ENCODE results near the gene CTRB2. TPM values are rescaled to one million over a fixed set of nuclear protein-coding genes. Genes with fewer than 3 reads are reported as not detected.
A peak's percentile ranks its signal among the peaks of the same experiment; 100 is the strongest.

Gene CTRB2
- total and polyA plus RNA-seq, 2 of the 8 experiments (the other 6 are each of a cell fraction or from before 2014, with no cell fraction given) = not detected

DNA sequence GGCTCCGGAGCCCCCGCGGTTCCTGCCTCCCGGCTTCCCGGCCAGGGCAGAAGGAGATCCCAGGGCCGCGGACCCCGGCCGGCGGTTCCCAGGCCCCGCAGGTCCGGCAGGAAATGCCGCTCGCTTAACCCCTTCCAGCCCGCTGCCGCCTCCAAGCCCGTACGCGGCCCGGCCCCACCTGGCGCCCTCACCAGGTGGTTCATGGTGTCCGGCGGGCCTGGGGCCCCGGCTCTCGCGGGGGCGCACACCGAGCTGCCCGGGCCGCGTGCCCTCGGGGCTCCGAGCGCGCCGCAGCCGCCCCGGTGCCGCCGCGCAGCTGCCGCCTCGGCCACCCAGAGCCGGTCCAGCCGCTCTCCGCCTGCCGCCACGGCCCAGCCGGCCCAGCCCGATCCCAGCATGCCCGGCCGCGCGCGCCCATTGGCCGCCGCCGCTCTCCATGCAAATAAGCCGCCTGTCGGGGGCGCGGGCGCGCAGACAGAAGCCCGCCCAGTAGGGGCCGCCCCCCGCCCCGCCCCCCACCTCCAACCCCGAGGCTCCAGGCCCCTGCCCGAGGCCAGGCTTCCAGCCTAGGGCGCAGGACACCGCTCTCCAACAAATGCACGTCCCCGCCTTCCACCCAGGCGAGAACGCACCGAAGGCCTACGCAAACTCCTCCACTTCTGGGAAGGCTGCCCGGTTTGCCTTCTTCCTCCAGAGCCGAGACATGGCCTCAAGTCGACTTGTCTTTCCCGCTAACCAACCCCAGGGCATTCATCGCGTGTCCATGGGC is 44.5 kb upstream of the CTRB2 start, which contains the start of gene BCAR1 (continued):
- TF ChIP-seq, protein P1, sequence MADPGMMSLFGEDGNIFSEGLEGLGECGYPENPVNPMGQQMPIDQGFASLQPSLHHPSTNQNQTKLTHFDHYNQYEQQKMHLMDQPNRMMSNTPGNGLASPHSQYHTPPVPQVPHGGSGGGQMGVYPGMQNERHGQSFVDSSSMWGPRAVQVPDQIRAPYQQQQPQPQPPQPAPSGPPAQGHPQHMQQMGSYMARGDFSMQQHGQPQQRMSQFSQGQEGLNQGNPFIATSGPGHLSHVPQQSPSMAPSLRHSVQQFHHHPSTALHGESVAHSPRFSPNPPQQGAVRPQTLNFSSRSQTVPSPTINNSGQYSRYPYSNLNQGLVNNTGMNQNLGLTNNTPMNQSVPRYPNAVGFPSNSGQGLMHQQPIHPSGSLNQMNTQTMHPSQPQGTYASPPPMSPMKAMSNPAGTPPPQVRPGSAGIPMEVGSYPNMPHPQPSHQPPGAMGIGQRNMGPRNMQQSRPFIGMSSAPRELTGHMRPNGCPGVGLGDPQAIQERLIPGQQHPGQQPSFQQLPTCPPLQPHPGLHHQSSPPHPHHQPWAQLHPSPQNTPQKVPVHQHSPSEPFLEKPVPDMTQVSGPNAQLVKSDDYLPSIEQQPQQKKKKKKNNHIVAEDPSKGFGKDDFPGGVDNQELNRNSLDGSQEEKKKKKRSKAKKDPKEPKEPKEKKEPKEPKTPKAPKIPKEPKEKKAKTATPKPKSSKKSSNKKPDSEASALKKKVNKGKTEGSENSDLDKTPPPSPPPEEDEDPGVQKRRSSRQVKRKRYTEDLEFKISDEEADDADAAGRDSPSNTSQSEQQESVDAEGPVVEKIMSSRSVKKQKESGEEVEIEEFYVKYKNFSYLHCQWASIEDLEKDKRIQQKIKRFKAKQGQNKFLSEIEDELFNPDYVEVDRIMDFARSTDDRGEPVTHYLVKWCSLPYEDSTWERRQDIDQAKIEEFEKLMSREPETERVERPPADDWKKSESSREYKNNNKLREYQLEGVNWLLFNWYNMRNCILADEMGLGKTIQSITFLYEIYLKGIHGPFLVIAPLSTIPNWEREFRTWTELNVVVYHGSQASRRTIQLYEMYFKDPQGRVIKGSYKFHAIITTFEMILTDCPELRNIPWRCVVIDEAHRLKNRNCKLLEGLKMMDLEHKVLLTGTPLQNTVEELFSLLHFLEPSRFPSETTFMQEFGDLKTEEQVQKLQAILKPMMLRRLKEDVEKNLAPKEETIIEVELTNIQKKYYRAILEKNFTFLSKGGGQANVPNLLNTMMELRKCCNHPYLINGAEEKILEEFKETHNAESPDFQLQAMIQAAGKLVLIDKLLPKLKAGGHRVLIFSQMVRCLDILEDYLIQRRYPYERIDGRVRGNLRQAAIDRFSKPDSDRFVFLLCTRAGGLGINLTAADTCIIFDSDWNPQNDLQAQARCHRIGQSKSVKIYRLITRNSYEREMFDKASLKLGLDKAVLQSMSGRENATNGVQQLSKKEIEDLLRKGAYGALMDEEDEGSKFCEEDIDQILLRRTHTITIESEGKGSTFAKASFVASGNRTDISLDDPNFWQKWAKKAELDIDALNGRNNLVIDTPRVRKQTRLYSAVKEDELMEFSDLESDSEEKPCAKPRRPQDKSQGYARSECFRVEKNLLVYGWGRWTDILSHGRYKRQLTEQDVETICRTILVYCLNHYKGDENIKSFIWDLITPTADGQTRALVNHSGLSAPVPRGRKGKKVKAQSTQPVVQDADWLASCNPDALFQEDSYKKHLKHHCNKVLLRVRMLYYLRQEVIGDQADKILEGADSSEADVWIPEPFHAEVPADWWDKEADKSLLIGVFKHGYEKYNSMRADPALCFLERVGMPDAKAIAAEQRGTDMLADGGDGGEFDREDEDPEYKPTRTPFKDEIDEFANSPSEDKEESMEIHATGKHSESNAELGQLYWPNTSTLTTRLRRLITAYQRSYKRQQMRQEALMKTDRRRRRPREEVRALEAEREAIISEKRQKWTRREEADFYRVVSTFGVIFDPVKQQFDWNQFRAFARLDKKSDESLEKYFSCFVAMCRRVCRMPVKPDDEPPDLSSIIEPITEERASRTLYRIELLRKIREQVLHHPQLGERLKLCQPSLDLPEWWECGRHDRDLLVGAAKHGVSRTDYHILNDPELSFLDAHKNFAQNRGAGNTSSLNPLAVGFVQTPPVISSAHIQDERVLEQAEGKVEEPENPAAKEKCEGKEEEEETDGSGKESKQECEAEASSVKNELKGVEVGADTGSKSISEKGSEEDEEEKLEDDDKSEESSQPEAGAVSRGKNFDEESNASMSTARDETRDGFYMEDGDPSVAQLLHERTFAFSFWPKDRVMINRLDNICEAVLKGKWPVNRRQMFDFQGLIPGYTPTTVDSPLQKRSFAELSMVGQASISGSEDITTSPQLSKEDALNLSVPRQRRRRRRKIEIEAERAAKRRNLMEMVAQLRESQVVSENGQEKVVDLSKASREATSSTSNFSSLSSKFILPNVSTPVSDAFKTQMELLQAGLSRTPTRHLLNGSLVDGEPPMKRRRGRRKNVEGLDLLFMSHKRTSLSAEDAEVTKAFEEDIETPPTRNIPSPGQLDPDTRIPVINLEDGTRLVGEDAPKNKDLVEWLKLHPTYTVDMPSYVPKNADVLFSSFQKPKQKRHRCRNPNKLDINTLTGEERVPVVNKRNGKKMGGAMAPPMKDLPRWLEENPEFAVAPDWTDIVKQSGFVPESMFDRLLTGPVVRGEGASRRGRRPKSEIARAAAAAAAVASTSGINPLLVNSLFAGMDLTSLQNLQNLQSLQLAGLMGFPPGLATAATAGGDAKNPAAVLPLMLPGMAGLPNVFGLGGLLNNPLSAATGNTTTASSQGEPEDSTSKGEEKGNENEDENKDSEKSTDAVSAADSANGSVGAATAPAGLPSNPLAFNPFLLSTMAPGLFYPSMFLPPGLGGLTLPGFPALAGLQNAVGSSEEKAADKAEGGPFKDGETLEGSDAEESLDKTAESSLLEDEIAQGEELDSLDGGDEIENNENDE (IDR thresholded peaks at IDR 0.05; ENCODE audit: insufficient replicate concordance, low read length) = no peak
- TF ChIP-seq SAP30 (IDR thresholded peaks at IDR 0.05; ENCODE audit: insufficient read depth, insufficient replicate concordance, low read length) (no peak), PHF8 (conservative IDR thresholded peaks at IDR 0.05; ENCODE audit: low read depth, low read length) (peak; percentile 52; the same call in 1 of the 2 replicates), CBX8 (IDR thresholded peaks at IDR 0.05; ENCODE audit: borderline replicate concordance, low read depth, low read length) (no peak), EP300 (IDR thresholded peaks at IDR 0.05; ENCODE audit: borderline replicate concordance in 1 of 2, low read depth in 2 of 2, low read length in 2 of 2) (no peak), SIX5 (IDR thresholded peaks at IDR 0.05; ENCODE audit: low read depth, low read length) (no peak), FOSL1 (IDR thresholded peaks at IDR 0.05; ENCODE audit: insufficient read depth, low read depth, low read length) (no peak), POU5F1 (IDR thresholded peaks at IDR 0.05; ENCODE audit: low read depth, low read length) (no peak)
- TF ChIP-seq, protein P2, sequence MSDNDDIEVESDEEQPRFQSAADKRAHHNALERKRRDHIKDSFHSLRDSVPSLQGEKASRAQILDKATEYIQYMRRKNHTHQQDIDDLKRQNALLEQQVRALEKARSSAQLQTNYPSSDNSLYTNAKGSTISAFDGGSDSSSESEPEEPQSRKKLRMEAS (IDR thresholded peaks at IDR 0.05) = no peak
